CD4-positive, alpha-beta T cell treated with Interleukin-6 at 100 ng/mL for 8 hours (primary cell): ENCODE data around the gene UPF2.
A peak's percentile ranks its signal among the peaks of the same experiment; 100 is the strongest.
"Not testable (repeated sequence)": the region's sequence is repeated elsewhere in the genome, so short reads cannot be mapped to it uniquely, and the experiment has no call there.

ENCODE experiments used
- DNase-seq: peaks from one replicate; pipeline ENCODE4 v3.0.0-alpha.2; 2020; ENCODE audit warnings: mixed read lengths, low spot score

Gene UPF2

DNA sequence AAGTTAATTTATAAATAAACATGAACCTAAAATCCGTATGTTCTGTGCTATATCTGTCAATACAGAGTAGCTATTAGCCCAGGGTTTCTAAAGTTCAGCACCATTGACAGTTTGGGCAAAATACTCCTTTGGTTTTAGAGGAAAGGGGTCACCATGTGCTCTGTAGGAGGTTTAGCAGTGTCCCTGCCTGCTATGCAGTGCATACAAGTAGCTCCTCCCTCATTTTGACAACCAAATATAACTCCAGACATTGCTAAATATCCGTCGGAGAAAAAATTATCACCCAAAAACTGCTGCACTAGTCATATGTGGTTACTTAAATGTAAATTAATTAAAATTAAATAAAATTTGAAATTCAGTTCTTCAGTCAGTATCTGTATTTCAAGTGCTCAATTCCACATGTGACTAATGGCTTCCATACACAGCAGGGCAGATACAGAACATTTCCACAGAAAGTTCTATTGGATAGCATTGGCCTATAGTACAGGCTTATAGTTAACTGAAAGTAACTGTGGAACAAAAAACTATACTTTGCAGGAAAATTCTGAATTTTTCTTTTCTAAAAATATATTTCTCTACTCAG, 6.4 kb downstream of the UPF2 start:
- DNase-seq = no peak

DNA sequence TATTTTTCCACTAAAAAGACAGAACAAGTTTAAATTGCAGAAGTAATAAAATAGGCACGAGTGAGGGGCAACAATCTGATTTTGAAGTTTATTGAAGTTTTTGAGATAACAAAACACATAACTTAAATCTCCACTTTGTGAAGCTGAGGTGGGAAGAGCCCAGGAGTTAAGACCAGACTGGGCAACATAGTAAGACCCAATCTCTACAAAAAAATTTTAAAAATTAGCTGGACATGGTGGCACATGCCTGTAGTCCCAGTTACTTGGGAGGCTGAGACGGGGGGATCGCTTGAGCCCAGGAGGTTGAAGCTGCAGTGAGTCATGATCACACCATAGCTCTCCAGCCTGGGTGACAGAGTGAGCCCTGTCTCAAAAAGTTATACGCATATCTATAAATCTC, 11.2 kb downstream of the UPF2 start:
- no peak for DNase-seq

GRCh38 chr10:12027539-12027938, 15.1 kb downstream of the UPF2 start:
- DNase-seq = no peak

GRCh38 chr10:12025591-12025990, 17.0 kb downstream of the UPF2 start:
- DNase-seq = no peak

GRCh38 chr10:12022580-12023257, 19.9 kb downstream of the UPF2 start:
- no peak for DNase-seq

DNA sequence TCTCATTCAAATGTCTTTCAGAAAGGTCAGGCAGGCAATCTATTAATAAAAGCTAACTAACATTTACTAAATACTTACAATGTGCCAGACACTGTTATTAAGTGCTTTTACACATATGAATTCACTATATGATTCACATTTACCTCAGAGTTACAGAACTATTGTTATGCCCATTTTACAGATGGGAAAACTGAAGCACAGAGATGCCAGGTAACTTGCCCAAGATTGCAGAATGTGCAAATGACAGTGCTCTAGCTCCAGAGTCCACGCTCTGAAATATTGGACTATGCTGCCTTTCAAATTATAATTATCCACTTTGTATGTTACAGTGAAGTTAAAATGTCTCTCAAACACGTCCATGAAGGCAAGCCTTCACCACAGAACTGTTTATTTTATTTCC, 22.0 kb downstream of the UPF2 start:
- no peak for DNase-seq

DNA sequence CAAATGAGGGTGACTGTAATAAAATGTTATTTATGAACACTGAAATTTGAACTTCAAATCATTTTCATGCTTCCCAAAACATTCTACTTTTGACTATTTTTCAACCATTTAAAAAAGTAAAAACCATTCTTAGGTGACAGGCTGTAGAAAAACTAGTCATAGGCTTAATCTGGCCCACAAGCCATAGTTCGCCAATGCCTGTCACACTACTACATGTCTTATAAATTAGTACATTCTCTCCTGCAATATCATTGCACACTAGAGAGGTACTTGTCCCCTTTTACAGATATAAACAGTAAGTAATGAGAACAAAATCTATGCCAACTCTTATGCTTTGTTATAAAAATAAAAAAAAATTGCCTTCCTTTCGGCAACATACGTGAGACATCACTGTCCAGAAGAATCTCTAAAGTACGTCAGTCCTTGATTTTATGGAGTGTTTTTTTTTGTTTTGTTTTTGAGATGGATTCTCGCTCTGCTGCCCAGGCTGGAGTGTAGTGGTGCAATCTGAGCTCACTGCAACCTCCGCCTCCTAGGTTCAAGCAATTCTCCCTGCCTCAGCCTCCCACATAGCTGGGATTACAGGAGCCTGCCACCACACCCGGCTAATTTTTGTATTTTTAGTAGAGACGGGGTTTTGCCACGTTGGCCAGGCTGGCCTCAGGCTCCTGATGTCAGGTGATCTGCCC, 23.2 kb downstream of the UPF2 start:
- no peak for DNase-seq

DNA sequence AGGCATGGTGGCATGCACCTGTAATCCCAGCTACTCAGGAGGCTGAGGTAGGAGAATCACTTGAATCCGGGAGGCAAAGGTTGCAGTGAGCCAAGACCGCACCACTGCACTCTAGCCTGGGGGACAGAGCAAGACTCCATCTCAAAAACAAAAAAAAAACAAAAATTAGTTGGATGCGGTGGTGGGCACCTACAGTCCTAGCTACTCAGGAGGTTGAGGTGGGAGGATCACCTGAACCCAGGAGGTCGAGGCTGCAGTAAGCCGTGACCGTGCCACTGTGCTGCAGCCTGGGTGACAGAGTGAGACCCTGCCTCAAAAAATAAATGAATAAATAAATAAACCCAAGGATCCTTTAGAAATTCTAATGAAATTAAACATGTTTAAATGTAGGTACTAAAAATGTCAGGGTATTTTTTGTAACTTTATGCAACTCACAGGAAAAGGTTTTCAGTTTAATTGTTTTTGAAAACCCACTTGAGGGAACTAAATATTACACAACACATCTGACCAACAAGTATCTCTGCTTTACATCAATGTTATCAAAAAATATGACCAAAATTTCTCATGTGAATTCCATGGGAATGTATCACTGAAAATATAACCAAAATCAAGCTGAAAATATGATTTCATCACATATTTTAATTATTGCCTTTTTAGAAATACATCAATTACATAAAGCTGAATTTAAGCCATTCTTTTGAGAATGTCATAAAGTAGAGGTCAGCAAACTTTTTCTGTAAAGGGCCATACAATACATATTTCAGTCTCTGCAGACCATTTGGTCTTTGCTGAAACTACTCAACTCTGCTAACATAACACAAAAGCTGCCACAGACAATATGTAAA, 23.9 kb downstream of the UPF2 start:
- no peak for DNase-seq

GRCh38 chr10:12013926-12014325, 28.7 kb downstream of the UPF2 start:
- no peak for DNase-seq

DNA sequence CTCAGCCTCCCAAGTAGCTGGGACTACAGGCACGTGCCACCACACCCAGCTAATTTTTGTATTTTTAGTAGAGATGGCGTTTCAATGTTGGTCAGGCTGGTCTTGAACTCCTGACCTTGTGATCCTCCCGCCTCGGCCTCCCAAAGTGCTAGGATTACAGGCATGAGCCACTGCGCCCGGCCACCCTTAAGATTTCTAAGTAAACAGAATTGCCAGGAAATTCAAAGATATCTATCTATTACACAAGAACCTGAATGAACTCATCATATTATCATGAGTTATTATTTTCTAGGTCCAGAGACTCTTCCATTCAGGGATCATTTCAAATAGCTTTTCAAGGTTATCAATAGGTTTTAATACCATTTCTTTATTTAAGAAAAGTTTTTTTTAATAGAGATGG, 29.2 kb downstream of the UPF2 start:
- not testable (repeated sequence) for DNase-seq

- DNase-seq = no peak
Observed at GRCh38 chr10:12010353-12010752, 32.3 kb downstream of the UPF2 start.

- DNase-seq = not testable (repeated sequence)
Observed at GRCh38 chr10:12008842-12009241, 33.8 kb downstream of the UPF2 start.

DNA sequence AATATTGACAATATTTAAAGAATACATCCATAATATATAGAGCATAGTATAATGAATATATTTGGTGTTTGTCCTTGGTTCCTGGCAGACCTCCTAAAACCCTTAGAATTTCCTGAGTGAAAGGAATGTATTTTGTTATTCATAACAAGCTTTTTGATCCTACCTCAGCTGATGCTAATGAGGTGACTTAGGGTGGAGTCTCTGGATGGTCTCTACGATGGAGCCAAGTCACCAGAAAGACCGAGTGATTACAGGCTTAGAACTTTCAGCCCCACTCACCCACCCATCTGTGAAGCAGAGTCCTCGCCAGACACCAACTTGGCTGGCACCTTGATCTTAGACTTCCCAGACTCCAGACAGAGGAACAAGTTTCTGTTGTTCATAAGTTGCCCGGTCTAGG, 35.9 kb downstream of the UPF2 start:
- DNase-seq = no peak

DNA sequence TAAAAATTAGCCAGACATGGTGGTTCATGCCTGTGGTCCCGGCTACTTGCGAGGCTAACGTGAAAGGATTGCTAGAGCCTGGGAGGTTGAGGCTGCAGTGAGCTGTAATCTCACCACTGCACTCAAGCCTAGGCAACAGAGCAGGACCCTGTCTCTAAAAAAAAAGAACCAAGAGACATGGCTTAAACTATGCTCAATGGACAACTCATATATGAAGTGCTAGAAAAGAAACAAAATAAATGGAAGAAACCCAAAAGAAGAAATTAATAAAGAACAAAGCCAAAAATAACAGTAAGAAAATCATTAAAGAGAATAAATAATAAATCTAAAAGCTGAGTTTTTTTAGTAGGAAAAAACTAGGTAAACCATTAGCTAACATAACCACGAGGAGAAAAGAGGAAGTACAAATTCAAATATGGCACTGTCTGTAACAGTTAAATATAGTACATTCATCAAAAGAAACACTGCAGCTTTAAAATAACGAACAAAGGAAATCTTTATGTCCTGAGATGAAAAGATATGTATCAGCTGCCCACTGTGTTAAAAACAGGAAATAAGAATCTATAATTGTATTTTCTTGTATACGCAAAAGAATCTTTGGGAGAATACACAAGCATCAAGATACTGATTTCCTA, 48.7 kb downstream of the UPF2 start:
- no peak for DNase-seq

DNA sequence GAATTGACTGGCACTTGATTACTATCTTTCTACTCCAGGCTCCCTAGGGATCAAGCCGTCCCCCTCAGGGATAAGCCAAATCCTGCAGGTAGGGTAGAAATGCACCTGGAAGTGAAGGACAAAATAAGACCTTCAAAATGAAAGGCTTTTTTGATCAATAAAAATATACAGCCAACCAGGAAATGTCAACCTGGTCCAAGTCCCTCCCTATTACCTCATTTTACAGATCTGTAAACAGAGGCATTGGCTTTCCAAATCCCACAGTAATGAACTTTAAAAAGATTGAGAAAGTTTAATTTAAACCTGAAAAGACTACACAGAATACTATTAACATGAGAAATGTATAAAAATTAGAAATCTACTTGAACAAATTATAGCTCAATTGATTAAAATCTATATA, 53.7 kb downstream of the UPF2 start:
- no peak for DNase-seq

- peak; percentile 61 for DNase-seq
Observed at GRCh38 chr10:11986593-11987216, 55.9 kb downstream of the UPF2 start.

DNA sequence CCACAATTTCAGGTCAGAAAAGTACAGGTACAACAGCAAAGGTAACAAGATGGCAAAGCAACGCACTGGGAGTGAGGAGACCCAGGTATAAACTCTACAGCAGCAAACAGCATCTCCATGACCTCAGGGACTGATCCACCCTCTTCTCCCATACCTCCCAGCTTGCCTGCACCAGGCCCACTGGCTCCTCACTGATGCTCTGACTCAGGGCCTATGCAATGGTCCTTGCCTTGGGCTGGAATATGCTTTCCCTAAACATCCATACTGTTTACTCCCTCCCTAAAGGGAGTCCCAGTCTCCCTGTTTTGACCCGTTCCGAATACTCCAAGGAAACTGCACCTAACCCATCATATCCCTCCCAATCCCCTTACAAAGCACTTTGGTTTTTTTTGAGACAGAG, 60.4 kb downstream of the UPF2 start:
- no peak for DNase-seq

GRCh38 chr10:11975795-11976194, 66.8 kb downstream of the UPF2 start:
- DNase-seq = no peak

DNA sequence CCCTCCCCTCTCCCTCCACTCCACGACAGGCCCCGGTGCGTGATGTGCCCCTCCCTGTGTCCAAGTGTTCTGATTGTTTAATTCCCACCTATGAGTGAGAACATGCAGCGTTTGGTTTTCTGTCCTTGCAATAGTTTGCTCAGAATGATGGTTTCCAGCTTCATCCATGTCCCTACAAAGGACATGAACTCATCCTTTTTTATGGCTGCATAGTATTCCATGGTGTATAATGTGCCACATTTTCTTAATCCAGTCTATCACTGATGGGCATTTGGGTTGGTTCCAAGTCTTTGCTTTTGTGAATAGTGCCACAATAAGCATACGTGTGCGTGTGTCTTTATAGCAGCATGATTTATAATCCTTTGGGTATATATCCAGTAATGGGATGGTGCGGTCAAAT, 70.1 kb downstream of the UPF2 start:
- not testable (repeated sequence) for DNase-seq

- DNase-seq = no peak
Observed at GRCh38 chr10:11962176-11962575, 80.4 kb downstream of the UPF2 start.

- DNase-seq = no peak
Observed at GRCh38 chr10:11961771-11962170, 80.8 kb downstream of the UPF2 start.

GRCh38 chr10:11959966-11960365, 82.6 kb downstream of the UPF2 start:
- DNase-seq = no peak
